GM18508 (cell line): ENCODE results near the gene TROAP.
A peak's percentile ranks its signal among the peaks of the same experiment; 100 is the strongest.
"Not testable (repeated sequence)": the region's sequence is repeated elsewhere in the genome, so short reads cannot be mapped to it uniquely, and the experiment has no call there.

Source experiments
- ATAC-seq: cut with Tn5 transposase; IDR thresholded peaks from one replicate; pipeline ENCODE4 v1.9.1; 2021; ENCODE audit warnings: moderate number of reproducible peaks; ENCODE audit not compliant: insufficient read depth, unreplicated experiment

The TROAP gene

GRCh38 chr12:49362077-49362476 lies 39.0 kb downstream of the TROAP start:
- ATAC-seq = no peak

DNA sequence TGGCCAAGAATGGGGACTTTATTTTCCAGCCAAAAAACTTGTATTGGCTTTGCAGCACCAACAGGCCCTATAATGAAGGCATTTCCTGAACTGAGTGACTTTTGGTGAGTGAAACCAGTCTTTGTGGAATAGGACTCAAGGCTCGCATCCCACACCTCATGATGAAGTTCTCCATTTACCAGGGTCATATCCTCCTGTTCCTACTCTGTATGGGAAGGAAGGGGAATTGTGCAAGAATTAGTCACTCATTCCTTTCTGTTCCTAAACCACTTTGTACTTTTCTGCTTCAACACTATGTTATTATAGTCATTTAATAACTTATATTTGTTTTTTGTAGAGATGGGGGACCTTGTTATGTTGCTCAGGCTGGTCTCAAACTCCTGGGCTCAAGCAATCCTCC lies 41.9 kb downstream of the TROAP start:
- no peak for ATAC-seq

- no peak for ATAC-seq
Observed at GRCh38 chr12:49365542-49365941, 42.5 kb downstream of the TROAP start.

DNA sequence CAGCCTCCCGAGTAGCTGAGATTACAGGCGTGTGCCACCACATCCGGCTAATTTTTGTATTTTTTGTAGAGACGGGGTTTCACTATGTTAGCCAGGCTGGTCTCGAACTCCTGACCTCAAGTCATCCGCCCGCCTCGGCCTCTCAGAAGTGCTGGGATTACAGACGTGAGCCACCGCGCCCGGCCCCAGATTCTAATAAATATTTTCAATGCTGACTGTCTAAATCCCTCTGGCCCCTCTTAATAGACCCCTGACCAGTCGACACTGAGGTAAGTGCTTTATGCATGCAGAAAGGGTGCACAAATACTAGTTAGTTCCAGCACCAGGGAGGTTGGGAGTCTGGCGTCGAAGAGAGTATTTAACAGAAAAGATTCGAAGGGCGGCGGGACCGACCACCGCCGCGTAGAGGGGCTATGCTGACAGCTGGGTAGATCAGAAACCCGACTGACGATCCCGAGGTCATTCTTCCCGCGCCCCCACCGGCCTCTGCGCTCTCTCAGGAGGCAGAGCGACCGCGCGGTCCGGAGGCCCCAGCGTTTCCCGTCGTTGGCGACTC lies 43.1 kb downstream of the TROAP start:
- no peak for ATAC-seq

GRCh38 chr12:49366652-49367380 lies 43.8 kb downstream of the TROAP start:
- ATAC-seq = no peak

DNA sequence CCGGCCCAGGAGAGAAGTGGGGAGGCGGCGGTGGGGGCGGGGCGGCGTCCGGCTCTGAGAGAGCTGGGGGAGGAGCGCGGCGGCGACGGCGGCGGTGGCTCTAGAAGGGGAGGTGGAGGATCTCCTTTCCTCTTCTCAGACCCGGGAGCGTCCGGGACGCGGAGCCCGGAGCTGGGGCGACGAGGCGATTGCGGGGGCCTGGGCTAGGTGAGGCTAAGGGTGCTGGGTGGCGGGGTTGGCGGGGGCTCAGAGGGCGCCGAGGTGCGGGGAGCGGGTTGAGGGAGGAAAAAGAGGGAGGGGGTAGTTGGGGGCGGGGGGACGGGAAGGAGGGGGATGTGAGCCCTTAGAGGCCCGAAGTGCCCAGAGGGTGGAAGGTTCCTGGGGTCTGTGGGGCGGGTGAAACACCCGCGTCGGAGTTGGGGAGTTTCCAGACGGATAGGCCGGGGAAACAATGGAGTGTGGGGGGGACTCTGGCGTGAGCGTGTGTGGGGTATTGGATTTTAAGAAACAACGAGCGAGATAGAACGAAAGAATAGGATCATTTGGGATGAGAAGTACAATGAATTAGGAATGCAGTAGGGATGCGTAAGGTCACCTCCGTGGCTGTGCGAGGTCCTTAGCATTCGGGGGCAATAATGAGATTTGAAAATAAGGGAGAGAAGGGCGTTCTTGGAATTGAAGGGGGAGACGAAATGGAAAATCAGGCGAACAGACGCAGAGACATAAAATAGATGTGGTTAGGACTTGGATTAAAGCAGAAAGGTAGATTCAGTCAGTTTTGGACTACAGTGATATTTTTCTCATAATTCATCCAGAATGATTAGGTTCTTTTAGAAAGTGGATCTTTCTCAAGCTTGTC lies 44.6 kb downstream of the TROAP start, which contains the start of gene SPATS2:
Gene SPATS2 (plus strand): TSS at position 82 of the 859 bp plus-strand sequence. CDS start 93,551 bp downstream, outside the sequence.
- no peak for ATAC-seq

DNA sequence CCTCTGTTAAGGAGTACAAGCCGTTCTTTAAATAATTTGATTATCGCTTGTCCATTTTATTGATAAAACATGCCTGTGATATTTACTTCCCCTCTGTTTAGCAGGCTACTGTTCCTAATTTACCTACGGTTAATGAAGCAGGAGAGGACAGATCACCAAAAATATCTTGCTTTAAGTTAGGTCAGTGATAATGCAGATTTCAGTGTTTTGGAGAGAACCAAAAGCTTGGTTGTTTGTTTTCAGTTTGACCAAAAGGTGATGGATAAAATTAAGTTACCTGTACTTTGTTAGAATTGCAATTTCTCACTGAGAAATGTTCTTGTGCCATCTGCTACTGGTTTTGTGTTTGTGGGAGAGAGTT lies 45.2 kb downstream of the TROAP start:
- ATAC-seq = no peak

GRCh38 chr12:49369411-49370145 lies 46.5 kb downstream of the TROAP start:
- peak; percentile 48 for ATAC-seq

DNA sequence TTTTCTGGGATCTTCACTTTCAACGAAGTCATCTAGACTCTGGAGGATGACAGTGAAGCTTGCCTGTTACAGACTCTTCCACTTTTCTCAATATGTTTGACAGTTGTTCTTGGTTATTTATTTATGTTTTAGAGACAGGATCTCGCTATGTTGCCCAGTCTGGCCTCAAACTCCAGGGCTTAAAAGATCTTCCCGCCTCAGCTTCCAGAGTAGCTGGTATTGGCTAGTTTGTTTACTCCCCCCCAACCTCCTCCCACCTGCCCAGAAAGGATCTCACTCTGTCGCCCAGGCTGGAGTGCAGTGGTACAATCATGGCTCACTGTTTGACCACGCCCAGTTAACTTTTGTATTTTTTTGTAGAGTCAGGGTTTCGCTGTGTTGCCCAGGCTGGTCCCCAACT lies 47.5 kb downstream of the TROAP start:
- ATAC-seq = no peak

GRCh38 chr12:49375406-49375805 lies 52.4 kb downstream of the TROAP start:
- ATAC-seq = no peak

DNA sequence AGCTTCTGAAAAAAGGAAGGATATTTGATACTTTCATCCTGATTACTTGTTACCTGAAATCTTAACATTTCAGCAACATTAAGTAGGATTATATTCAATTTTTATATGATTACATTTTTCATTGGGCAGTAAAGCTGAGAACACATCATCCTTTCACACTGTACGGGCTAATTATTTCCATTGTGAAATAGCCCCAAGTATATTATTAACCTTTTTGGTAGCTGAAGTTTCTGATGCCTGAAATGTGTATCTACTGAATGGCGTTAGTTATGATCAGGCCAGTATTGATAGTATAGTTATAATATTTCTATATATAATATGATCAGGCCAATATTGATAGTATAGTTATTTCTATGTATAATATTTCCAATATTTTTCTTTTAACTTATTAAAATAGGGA lies 54.3 kb downstream of the TROAP start:
- no peak for ATAC-seq

- ATAC-seq = not testable (repeated sequence)
Observed at GRCh38 chr12:49380184-49380583, 57.1 kb downstream of the TROAP start.
